ENCODE results near the gene CAPS.

Gene CAPS

GRCh38 chr19:5935473-5936291 is 21.6 kb downstream of the CAPS start:
- DNase-seq = no peak

DNA sequence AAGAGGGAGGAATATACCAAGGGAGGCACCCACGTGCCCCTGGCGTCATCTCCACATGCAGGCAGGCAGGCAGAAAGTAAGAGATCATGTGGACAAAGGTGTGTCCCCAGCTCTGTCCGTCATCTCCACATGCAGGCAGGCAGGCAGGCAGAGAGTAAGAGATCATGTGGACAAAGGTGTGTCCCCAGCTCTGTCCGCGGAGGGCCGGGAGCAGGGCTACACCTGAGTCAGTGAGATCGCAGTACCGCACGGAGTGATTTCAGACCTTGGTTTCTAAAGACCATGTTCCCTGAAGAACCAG is 22.2 kb downstream of the CAPS start:
- DNase-seq = no peak

GRCh38 chr19:5937550-5937949 is 23.5 kb downstream of the CAPS start:
- DNase-seq = no peak

GRCh38 chr19:5940260-5941208 is 26.5 kb downstream of the CAPS start:
- no peak for DNase-seq

DNA sequence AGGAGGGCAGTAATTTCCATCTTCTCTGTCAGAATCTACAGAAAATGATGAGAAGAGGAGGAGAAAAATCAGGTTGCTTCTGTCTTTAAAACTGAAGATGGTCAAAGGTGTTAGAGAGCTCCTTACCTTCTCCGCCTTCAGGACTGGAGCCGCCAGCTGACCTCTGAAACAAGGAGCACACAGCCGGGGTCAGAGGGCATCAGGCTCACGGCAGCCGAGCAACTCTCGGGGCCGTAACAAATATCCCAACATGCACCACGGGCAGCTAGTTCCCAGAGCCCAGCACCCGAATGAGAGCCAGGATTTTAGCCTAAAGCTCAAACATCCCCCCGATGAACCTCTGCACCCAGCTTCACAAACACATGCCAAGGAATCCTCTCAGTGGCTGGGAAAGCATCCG is 27.6 kb downstream of the CAPS start:
- no peak for DNase-seq

DNA sequence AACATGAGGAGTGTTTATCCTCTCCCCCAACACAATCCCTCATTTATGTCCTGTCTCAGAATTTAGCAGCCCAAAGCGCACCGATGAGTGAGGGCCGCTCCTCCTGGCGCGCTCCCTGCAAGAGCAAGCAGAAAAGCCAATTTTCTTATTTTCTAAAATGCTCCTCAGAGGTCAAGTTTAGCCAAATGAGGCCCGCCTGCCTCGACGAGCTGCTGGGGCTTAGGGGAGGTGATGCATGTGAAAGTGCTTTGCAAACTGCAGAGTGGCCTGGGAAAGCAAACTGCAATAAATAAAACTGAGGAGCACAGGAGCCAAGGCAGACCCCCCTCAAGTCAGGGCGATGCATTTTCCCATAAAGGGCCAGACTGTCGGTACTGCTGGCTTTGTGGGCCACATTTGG is 29.0 kb downstream of the CAPS start:
- DNase-seq = no peak

DNA sequence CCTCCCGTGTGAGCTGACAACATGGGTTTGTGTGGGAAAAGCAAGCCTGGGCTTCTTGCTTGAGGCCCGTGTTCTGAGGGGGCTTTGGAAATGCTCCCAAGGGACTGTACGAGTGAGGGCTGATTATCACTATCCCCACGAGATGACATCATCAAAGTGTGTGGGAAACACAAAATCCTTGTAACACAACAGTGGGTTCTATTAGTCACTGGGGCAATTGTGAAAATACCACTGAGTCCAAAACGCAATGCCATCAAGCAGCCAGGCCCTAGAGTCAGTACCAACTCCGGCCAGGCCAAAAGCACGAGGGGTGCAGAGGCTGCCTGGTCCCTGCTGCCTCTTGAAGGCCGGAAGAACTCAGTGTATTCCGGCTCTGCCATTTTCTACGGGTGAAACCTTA is 29.6 kb downstream of the CAPS start:
- DNase-seq = no peak

DNA sequence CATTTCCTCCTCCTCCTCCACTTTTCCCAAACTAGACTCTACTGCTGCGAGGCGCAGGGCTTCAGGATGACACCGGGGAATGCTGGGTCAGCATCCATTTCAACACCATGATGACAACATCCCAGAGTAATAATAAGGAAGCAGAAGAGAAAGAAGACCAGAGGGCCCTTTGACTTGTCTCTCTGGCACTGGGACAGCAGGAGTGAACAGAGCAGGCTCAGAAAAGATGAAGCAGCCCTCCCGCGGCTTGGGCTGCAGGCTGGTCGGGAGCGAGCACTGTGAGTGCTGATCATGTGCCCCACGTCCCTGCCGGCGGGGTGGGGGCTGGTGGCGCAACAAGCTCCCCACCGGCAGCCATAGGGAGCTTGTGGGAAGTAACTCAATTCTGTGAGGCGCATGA is 33.4 kb downstream of the CAPS start:
- DNase-seq = no peak

- no peak for DNase-seq
Measured at GRCh38 chr19:5948752-5949564, 34.9 kb downstream of the CAPS start.

DNA sequence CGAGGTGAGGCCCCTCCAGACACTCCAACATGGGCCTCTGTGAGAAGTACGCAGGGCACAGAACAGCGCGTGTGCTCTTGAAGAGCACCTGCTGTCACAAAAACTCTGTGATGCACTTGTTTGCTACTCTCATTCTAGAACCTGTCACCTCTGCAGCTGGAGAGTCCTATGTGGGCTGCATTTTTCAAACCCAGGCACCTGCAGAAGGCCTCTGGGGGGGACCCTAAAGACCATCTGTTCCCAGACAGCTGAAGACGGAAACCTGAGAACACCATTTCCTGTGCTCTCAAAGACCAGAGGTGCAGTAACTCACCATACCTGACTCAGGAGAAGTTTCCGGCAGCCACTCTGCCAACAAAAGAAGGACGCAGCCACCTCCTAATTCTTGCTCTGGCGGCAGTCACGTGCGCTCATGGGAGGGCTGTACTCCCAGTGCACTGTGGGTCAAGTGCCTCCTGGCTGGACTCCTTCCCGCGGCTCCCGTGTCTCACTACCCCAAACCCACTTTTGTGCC is 35.8 kb downstream of the CAPS start:
- DNase-seq = peak; percentile 41

DNA sequence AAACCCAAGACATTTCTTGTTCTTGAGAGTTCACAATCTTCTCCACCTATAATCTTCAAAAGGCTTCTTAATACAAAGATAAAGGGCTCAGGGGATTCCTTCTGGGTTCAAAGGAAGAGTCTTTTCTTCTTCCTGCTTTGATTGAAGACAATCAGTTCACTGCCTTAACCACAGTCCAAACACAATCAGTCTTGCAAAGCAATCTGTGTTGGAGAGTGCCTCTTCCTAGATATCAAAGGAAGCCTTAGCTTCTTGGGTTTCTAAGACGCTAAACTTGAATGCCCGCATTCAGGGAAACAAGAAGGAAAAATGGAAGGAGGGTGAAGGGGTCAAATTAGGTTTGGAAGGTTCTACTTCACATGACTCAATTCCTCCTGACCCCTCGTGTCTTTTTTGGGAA is 36.7 kb downstream of the CAPS start:
- no peak for DNase-seq

DNA sequence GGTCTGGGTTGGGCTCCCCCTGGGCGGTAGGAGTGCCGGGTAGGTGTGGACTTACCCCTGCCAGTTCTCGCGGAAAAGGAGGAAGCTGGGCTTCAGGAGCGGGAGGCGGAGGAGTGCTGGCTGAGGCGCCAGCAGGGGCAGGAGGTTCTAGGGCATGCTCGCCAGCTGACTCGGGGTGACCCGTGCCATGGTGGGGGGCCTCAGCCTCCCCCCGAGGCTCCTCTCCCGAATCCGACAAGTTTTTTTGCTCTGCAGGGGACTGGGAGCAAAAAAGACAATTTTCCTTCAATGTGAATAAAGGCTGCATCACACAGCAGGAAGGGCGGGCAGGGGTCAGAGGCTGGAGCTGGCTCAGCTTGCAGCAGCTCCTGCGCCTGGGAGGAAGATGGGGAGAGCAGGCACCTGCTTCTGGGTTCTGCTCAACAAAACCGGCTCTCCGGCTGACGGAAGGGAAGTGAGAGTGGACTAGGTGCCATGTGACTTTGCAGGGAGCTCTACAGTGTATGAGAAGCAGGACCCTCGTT is 37.3 kb downstream of the CAPS start:
- no peak for DNase-seq

GRCh38 chr19:5952193-5953029 is 38.4 kb downstream of the CAPS start:
- no peak for DNase-seq

- no peak for DNase-seq
Measured at GRCh38 chr19:5953030-5953589, 39.1 kb downstream of the CAPS start.

GRCh38 chr19:5953680-5954213 is 39.7 kb downstream of the CAPS start:
- no peak for DNase-seq

GRCh38 chr19:5954293-5954692 is 40.2 kb downstream of the CAPS start:
- no peak for DNase-seq

DNA sequence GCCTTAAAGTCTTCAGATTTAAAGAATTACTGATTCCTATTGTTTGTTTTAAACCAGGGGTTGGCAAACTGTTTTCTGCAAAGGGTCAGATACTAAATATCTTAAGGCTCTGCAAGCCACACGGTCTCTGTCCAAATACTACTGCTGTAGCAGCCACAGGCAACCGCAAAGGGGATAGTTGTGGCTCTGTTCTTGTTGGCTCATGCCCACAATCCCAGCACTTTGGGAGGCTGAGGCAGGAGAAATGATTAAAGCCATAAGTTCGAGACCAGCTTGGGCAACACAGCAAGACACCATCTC is 41.5 kb downstream of the CAPS start:
- DNase-seq = no peak

GRCh38 chr19:5956323-5956722 is 42.3 kb downstream of the CAPS start:
- no peak for DNase-seq

DNA sequence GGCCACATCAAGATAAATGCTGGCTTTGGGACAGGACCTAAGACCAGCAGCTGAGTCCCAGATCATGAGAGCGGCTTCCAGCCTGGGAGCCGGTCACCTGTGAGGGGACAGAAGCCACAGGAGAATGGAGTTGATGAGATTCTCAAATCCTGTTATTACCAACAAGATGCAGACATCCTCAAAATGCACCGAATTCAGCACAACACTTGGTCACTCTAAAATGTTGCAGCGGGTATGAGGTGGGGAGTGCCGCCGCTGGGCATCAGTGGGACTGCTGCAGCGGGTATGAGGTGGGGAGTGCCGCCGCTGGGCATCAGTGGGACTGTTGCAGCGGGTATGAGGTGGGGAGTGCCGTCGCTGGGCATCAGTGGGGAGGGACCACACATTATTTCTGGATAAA is 42.7 kb downstream of the CAPS start:
- no peak for DNase-seq

GRCh38 chr19:5957170-5957569 is 43.1 kb downstream of the CAPS start:
- no peak for DNase-seq

GRCh38 chr19:5958074-5958850 is 44.2 kb downstream of the CAPS start:
- no peak for DNase-seq

Data from activated gamma-delta T cell treated with Interleukin-2 at 50 U/mL for 16 hours (primary cell).